ENCODE measurements around the gene FAM120A.

GRCh38 chr9:93419023-93419422 lies 32.5 kb upstream of the FAM120A start:
- no peak for TF ChIP-seq POLR2A (IDR thresholded peaks at IDR 0.05; ENCODE audit: low read length)
- no peak for TF ChIP-seq GATA1 (IDR thresholded peaks at IDR 0.05; ENCODE audit: low read depth, low read length)
